GM23338 (cell line): ENCODE data around the gene GRAMD2B. TPM values are rescaled to one million over a fixed set of nuclear protein-coding genes. Genes with fewer than 3 reads are reported as not detected.

Source experiments
- ATAC-seq: fragments of 200-7000 bp; cut with Tn5 transposase; 3 replicates; pipeline ENCODE4 v1.9.1; 2020
- DNase-seq: peaks from one replicate; pipeline ENCODE4 v3.0.0-alpha.2; 2015; ENCODE audit warnings: low spot score
- H2AFZ ChIP-seq: fragments of 200-600 bp; sonication (generic); 2 replicates; pipeline ENCODE4 v1.8.0; 2016; ENCODE audit warnings: antibody characterized with exemption, mild to moderate bottlenecking, moderate library complexity
- H3F3A ChIP-seq: fragments of 200-600 bp; sonication (generic); replicated peaks from 2 replicates; pipeline ENCODE4 v1.8.0; 2017; ENCODE audit warnings: antibody characterized with exemption, mixed run types, low read depth
- H3K27ac ChIP-seq: fragments of 200-600 bp; sonication (generic); 2 replicates; pipeline ENCODE4 v1.6.1; 2016; ENCODE audit warnings: low read depth
- H3K27me3 ChIP-seq: fragments of 200-600 bp; sonication (generic); 2 replicates; pipeline ENCODE4 v1.8.0; 2016; ENCODE audit warnings: mild to moderate bottlenecking, mixed run types, moderate library complexity; ENCODE audit not compliant: insufficient read depth
- H3K36me3 ChIP-seq: fragments of 200-600 bp; sonication (generic); 2 replicates; pipeline ENCODE4 v1.8.0; 2016; ENCODE audit warnings: mild to moderate bottlenecking; ENCODE audit not compliant: insufficient read depth
- H3K4me1 ChIP-seq: fragments of 200-600 bp; sonication (generic); 2 replicates; pipeline ENCODE4 v1.8.0; 2016; ENCODE audit warnings: mild to moderate bottlenecking, moderate library complexity; ENCODE audit not compliant: insufficient read depth
- H3K4me2 ChIP-seq: fragments of 200-600 bp; sonication (generic); 2 replicates; pipeline ENCODE4 v1.7.1; 2017; ENCODE audit warnings: mixed run types
- H3K4me3 ChIP-seq: fragments of 200-600 bp; sonication (generic); 2 replicates; pipeline ENCODE4 v1.6.1; 2016; ENCODE audit warnings: mixed run types
- H3K79me2 ChIP-seq: fragments of 200-600 bp; sonication (generic); replicated peaks from 2 replicates; pipeline ENCODE4 v1.8.0; 2017; ENCODE audit warnings: mild to moderate bottlenecking; ENCODE audit not compliant: insufficient read depth
- H3K9me2 ChIP-seq: fragments of 200-600 bp; sonication (generic); 2 replicates; pipeline ENCODE4 v1.8.0; 2017; ENCODE audit not compliant: insufficient read depth
- H4K20me1 ChIP-seq: fragments of 200-600 bp; sonication (generic); replicated peaks from 2 replicates; pipeline ENCODE4 v1.8.0; 2017; ENCODE audit warnings: mild to moderate bottlenecking; ENCODE audit not compliant: insufficient read depth
- H3K27ac Mint-ChIP-seq: 2 replicates; pipeline ENCODE4 v1.8.0; 2020; ENCODE audit warnings: inconsistent platforms, mild to moderate bottlenecking, moderate library complexity, mixed read lengths
- H3K27me3 Mint-ChIP-seq: 3 replicates; pipeline ENCODE4 v1.8.0; 2022; ENCODE audit warnings: low read depth, mild to moderate bottlenecking, moderate library complexity, mixed read lengths, inconsistent platforms; ENCODE audit not compliant: insufficient read depth, poor library complexity
- H3K36me3 Mint-ChIP-seq: 3 replicates; pipeline ENCODE4 v1.8.0; 2021; ENCODE audit warnings: low read depth, mild to moderate bottlenecking, inconsistent platforms, moderate library complexity, mixed read lengths
- H3K4me1 Mint-ChIP-seq: 3 replicates; pipeline ENCODE4 v1.8.0; 2020; ENCODE audit warnings: mild to moderate bottlenecking, inconsistent platforms, mixed read lengths
- H3K4me3 Mint-ChIP-seq: 3 replicates; pipeline ENCODE4 v1.8.0; 2021; ENCODE audit warnings: moderate library complexity, mild to moderate bottlenecking, inconsistent platforms, mixed read lengths
- H3K9me3 Mint-ChIP-seq: 3 replicates; pipeline ENCODE4 v1.8.0; 2020; ENCODE audit warnings: moderate library complexity, mild to moderate bottlenecking, inconsistent platforms, mixed read lengths
- CREB1 ChIP-seq: fragments of 250-450 bp; sonication (Bioruptor Pico); IDR thresholded peaks from 2 replicates; pipeline ENCODE4 v1.5.0; 2020; ENCODE audit warnings: low read depth, mild to moderate bottlenecking, moderate library complexity
- JUNB ChIP-seq: IDR thresholded peaks from one replicate; pipeline ENCODE4 v1.6.1; 2016; ENCODE audit warnings: antibody characterized with exemption; ENCODE audit not compliant: unreplicated experiment
- NANOG ChIP-seq: IDR thresholded peaks from 2 replicates; pipeline ENCODE4 v1.6.1; 2016; ENCODE audit warnings: antibody characterized with exemption, borderline replicate concordance
- POLR2AphosphoS5 ChIP-seq: IDR thresholded peaks from 2 replicates; pipeline ENCODE4 v1.6.1; 2016; ENCODE audit warnings: antibody characterized with exemption, low read depth
- STAT1 ChIP-seq: IDR thresholded peaks from one replicate; pipeline ENCODE4 v1.6.1; 2016; ENCODE audit warnings: antibody characterized with exemption; ENCODE audit not compliant: unreplicated experiment
- ZNF331 ChIP-seq: fragments of 250-450 bp; sonication (Bioruptor Pico); IDR thresholded peaks from 2 replicates; pipeline ENCODE4 v1.5.0; 2020; ENCODE audit warnings: low read depth, mild to moderate bottlenecking, moderate library complexity
- polyA plus RNA-seq: library from polyadenylated mRNA; unstranded; fragments of >200 nt; fragmentation: Nextera tagmentation; extraction: Ambion mirVana; gene quantifications from 2 replicates; pipeline ENCODE4 v1.2.1, GENCODE V29; 2016
- total RNA-seq: library from RNA; depleted of rRNA; stranded (reverse); fragments of >200 nt; shearing (Covaris generic); gene quantifications from 2 replicates; pipeline ENCODE4 v1.2.3, GENCODE V29; 2014
- TF ChIP-seq, protein P1 (sequence below), 2 experiments: fragments of 200-600 bp in 1 of 2; sonication (generic) in 1 of 2; conservative IDR thresholded peaks; 2 replicates each; pipeline versions ENCODE4 v1.5.1 to v1.6.1; 2016 to 2017; ENCODE audit warnings: antibody characterized with exemption in 2 of 2, low read depth in 2 of 2, mild to moderate bottlenecking in 2 of 2, moderate library complexity in 1 of 2
- TF ChIP-seq, protein P2 (sequence below): fragments of 250-450 bp; sonication (Bioruptor Pico); IDR thresholded peaks from 2 replicates; pipeline ENCODE4 v1.5.0; 2020; ENCODE audit warnings: mild to moderate bottlenecking, moderate library complexity

Gene GRAMD2B
- total and polyA plus RNA-seq, 2 experiments from 2014 or later: 9.7 to 16.9 TPM

DNA sequence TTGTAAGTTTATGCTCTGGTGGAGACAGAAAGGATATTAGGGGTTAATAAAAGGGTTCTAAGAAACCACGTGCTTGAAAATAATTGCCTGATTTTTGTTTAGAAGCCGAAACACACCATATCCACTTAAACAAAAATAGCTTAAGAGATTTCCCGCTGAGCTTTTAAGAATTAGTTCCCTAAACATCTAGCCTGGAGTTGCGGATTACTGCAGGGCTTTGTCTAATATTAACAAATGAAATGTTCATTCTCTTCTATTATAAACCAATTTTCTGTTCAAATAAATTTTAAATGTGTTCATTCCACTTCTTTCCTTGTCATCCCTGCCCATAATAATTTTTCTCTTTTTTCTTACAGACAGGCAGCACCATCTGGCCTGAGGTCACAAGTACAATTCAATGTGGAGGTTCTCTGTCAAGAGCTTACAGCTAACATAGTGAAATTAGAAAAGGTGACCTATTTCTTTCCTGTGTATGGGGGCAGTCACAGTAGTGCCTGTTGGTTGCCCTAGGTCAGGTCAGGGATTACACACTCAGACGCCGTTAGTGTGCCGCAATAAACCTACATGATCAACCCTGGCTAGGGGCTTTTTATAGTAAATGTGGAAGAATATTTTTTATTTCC is 65.3 kb downstream of the GRAMD2B start:
- Mint-ChIP-seq H3K4me3 (no peak overlapping the region), H3K27me3 (no peaks in the 10 kb centered on the region), H3K9me3 (no peaks in the 10 kb centered on the region), H3K27ac (no peak overlapping the region), H3K4me1 (peaks cover 32% of the 10 kb centered on the region), H3K36me3 (peaks cover 52% of the 10 kb centered on the region)
- Histone ChIP-seq H3F3A (no peaks in the 10 kb centered on the region), H4K20me1 (no peaks in the 10 kb centered on the region), H3K36me3 (peaks cover 27% of the 10 kb centered on the region), H3K27ac (no peak overlapping the region), H2AFZ (no peak overlapping the region), H3K9me2 (no peaks in the 10 kb centered on the region), H3K27me3 (no peaks in the 10 kb centered on the region), H3K4me2 (no peak overlapping the region), H3K4me1 (no peaks in the 10 kb centered on the region), H3K4me3 (no peak overlapping the region), H3K79me2 (no peaks in the 10 kb centered on the region)
- DNase-seq: no peak
- no peak for TF ChIP-seq POLR2AphosphoS5
- TF ChIP-seq, protein P1, sequence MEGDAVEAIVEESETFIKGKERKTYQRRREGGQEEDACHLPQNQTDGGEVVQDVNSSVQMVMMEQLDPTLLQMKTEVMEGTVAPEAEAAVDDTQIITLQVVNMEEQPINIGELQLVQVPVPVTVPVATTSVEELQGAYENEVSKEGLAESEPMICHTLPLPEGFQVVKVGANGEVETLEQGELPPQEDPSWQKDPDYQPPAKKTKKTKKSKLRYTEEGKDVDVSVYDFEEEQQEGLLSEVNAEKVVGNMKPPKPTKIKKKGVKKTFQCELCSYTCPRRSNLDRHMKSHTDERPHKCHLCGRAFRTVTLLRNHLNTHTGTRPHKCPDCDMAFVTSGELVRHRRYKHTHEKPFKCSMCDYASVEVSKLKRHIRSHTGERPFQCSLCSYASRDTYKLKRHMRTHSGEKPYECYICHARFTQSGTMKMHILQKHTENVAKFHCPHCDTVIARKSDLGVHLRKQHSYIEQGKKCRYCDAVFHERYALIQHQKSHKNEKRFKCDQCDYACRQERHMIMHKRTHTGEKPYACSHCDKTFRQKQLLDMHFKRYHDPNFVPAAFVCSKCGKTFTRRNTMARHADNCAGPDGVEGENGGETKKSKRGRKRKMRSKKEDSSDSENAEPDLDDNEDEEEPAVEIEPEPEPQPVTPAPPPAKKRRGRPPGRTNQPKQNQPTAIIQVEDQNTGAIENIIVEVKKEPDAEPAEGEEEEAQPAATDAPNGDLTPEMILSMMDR (conservative IDR thresholded peaks at IDR 0.05; ENCODE audit: low read depth in 2 of 2): no peak
- TF ChIP-seq STAT1: no peak
- TF ChIP-seq JUNB: no peak
- no peak for TF ChIP-seq CREB1 (CRISPR knock-in tag)
- no peak for TF ChIP-seq ZNF331 (CRISPR knock-in tag)
- no peak for TF ChIP-seq NANOG
- ATAC-seq: no peak

DNA sequence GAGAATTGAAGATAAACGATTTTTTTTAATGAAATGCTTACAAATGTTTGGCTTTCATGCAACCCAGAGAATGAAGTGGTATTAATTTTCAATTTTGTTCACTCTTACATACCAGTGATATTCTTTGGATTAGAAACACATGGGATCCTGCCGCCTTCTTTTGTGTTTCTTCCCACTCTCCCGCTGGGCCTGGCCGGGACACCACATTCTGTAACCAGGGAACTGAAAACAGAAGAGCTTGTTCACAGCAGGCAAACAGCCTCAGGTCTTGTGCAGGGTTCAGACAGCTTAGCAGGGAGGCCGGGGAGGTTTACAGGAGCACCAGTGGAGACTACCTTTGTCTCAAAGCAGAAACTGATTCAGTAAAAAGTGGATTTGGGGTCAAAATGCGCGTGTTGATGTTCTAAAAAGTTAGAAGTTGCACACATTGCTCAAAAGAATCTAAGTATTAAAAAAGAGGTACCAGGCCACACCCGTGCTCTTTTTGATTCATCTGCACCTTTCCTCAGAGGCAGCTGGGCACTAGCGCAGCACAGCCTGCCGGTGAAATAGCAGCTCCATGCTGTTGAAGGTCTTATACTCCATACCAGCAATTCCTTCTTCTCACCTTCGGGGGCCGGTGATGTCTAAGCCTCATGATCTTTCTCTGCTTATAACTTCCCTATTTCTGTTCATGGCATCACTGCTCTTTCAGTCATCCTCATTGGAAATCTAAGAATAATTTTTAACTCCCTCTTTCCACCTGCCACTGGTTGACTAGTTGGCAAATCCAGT is 67.1 kb downstream of the GRAMD2B start:
- H3K36me3 Mint-ChIP-seq: peaks cover 44% of the 10 kb centered on the region
- no peaks in the 10 kb centered on the region for H3K9me3 Mint-ChIP-seq
- Histone ChIP-seq H3K4me1 (no peaks in the 10 kb centered on the region), H3K36me3 (peaks cover 20% of the 10 kb centered on the region), H3K27ac (peak overlapping the region; percentile 11; the same call in 1 of the 2 replicates), H3F3A (no peaks in the 10 kb centered on the region), H4K20me1 (no peaks in the 10 kb centered on the region), H3K79me2 (no peaks in the 10 kb centered on the region), H3K9me2 (no peaks in the 10 kb centered on the region), H3K27me3 (no peaks in the 10 kb centered on the region), H2AFZ (no peak overlapping the region), H3K4me3 (no peak overlapping the region), H3K4me2 (no peak overlapping the region)
- H3K27me3 Mint-ChIP-seq: no peaks in the 10 kb centered on the region
- no peak overlapping the region for H3K4me3 Mint-ChIP-seq
- ATAC-seq: peak; percentile 97
- peaks cover 32% of the 10 kb centered on the region for H3K4me1 Mint-ChIP-seq
- no peak for TF ChIP-seq NANOG
- TF ChIP-seq, protein P1 (conservative IDR thresholded peaks at IDR 0.05; ENCODE audit: low read depth in 2 of 2): peak in 1 of 2 experiments; percentile 22; a peak in 1 of 4 replicates
- TF ChIP-seq, protein P2, sequence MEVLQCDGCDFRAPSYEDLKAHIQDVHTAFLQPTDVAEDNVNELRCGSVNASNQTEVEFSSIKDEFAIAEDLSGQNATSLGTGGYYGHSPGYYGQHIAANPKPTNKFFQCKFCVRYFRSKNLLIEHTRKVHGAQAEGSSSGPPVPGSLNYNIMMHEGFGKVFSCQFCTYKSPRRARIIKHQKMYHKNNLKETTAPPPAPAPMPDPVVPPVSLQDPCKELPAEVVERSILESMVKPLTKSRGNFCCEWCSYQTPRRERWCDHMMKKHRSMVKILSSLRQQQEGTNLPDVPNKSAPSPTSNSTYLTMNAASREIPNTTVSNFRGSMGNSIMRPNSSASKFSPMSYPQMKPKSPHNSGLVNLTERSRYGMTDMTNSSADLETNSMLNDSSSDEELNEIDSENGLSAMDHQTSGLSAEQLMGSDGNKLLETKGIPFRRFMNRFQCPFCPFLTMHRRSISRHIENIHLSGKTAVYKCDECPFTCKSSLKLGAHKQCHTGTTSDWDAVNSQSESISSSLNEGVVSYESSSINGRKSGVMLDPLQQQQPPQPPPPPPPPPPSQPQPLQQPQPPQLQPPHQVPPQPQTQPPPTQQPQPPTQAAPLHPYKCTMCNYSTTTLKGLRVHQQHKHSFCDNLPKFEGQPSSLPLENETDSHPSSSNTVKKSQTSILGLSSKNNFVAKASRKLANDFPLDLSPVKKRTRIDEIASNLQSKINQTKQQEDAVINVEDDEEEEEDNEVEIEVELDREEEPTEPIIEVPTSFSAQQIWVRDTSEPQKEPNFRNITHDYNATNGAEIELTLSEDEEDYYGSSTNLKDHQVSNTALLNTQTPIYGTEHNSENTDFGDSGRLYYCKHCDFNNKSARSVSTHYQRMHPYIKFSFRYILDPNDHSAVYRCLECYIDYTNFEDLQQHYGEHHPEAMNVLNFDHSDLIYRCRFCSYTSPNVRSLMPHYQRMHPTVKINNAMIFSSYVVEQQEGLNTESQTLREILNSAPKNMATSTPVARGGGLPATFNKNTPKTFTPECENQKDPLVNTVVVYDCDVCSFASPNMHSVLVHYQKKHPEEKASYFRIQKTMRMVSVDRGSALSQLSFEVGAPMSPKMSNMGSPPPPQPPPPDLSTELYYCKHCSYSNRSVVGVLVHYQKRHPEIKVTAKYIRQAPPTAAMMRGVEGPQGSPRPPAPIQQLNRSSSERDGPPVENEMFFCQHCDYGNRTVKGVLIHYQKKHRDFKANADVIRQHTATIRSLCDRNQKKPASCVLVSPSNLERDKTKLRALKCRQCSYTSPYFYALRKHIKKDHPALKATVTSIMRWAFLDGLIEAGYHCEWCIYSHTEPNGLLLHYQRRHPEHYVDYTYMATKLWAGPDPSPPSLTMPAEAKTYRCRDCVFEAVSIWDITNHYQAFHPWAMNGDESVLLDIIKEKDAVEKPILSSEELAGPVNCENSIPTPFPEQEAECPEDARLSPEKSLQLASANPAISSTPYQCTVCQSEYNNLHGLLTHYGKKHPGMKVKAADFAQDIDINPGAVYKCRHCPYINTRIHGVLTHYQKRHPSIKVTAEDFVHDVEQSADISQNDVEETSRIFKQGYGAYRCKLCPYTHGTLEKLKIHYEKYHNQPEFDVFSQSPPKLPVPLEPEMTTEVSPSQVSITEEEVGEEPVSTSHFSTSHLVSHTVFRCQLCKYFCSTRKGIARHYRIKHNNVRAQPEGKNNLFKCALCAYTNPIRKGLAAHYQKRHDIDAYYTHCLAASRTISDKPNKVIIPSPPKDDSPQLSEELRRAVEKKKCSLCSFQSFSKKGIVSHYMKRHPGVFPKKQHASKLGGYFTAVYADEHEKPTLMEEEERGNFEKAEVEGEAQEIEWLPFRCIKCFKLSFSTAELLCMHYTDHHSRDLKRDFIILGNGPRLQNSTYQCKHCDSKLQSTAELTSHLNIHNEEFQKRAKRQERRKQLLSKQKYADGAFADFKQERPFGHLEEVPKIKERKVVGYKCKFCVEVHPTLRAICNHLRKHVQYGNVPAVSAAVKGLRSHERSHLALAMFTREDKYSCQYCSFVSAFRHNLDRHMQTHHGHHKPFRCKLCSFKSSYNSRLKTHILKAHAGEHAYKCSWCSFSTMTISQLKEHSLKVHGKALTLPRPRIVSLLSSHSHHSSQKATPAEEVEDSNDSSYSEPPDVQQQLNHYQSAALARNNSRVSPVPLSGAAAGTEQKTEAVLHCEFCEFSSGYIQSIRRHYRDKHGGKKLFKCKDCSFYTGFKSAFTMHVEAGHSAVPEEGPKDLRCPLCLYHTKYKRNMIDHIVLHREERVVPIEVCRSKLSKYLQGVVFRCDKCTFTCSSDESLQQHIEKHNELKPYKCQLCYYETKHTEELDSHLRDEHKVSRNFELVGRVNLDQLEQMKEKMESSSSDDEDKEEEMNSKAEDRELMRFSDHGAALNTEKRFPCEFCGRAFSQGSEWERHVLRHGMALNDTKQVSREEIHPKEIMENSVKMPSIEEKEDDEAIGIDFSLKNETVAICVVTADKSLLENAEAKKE (CRISPR knock-in tag): peak; percentile 35; the same call in 1 of the 2 replicates
- DNase-seq: peak; percentile 56
- H3K27ac Mint-ChIP-seq: no peak overlapping the region
